ENCODE data around the gene ELMO3.
A peak's percentile ranks its signal among the peaks of the same experiment; 100 is the strongest.

DNA sequence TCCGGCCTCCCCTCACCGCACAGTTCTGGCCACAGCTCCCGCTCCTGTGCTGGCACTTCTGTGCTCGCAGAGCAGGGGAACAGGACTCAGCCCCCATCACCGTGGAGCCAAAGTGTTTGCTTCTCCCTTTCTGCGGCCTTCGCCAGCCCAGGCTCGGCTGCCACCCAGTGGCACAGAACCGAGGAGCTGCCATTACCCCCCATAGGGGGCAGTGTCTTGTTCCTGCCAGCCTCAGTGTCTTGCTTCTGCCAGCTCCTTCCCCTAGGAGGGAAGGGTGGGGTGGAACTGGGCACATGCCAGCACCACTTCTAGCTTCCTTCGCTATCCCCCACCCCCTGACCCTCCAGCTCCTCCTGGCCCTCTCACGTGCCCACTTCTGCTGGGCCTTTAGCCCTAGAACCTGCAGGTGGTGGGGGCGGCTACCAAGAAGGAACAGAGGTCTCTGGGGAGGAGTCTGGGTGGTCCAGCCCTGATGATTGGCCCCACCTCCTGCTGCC is 645 bp upstream of the ELMO3 start:
- TF ChIP-seq EZH2 (IDR thresholded peaks at IDR 0.05; ENCODE audit: low read length, missing control alignments): no peak
- TF ChIP-seq, protein P1, sequence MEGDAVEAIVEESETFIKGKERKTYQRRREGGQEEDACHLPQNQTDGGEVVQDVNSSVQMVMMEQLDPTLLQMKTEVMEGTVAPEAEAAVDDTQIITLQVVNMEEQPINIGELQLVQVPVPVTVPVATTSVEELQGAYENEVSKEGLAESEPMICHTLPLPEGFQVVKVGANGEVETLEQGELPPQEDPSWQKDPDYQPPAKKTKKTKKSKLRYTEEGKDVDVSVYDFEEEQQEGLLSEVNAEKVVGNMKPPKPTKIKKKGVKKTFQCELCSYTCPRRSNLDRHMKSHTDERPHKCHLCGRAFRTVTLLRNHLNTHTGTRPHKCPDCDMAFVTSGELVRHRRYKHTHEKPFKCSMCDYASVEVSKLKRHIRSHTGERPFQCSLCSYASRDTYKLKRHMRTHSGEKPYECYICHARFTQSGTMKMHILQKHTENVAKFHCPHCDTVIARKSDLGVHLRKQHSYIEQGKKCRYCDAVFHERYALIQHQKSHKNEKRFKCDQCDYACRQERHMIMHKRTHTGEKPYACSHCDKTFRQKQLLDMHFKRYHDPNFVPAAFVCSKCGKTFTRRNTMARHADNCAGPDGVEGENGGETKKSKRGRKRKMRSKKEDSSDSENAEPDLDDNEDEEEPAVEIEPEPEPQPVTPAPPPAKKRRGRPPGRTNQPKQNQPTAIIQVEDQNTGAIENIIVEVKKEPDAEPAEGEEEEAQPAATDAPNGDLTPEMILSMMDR (conservative IDR thresholded peaks at IDR 0.05 in 1 of 2, IDR thresholded peaks at IDR 0.05 in 1 of 2; ENCODE audit: low read depth in 1 of 2, low read length in 2 of 2): peak; percentile 59 to 71

All from fibroblast of lung (primary cell).